MCF 10A (cell line): ENCODE measurements around the gene TEC. TPM values are rescaled to one million over a fixed set of nuclear protein-coding genes. Genes with fewer than 3 reads are reported as not detected.
"Not testable (repeated sequence)": the region's sequence is repeated elsewhere in the genome, so short reads cannot be mapped to it uniquely, and the experiment has no call there.

ENCODE experiments used
- Bru-seq: library from RNA; stranded (reverse); fragments of 400-500 nt; gene quantifications from one replicate; lab custom pipeline; 2021; lab: Mats Ljungman, UMichigan
- BruChase-seq, 2 experiments: library from RNA; stranded (reverse); fragments of 400-500 nt; gene quantifications; one replicate each; lab custom pipeline; 2021; lab: Mats Ljungman, UMichigan
- BruUV-seq: library from RNA; stranded (reverse); fragments of 400-500 nt; replicated peaks from 2 replicates; lab custom pipeline; 2021; lab: Mats Ljungman, UMichigan
- CTCF ChIA-PET: fragments of 300-600 bp; sonication (Branson Sonifier 250); formaldehyde crosslinking; extraction: SDS; loops from one replicate; lab custom pipeline; 2021; ENCODE audit warnings: antibody characterized with exemption, inconsistent platforms; lab: Yijun Ruan, JAX
- POLR2A ChIA-PET: fragments of 300-600, 350-650 bp; sonication (Branson Sonifier 250); formaldehyde crosslinking; extraction: SDS; loops from one replicate; lab custom pipeline; 2020; ENCODE audit warnings: antibody characterized with exemption, inconsistent platforms; lab: Yijun Ruan, JAX
- DNase-seq: peaks from one replicate; pipeline ENCODE4 v3.0.0-alpha.2; 2018; ENCODE audit not compliant: unreplicated experiment
- H3K27ac Mint-ChIP-seq: one replicate; pipeline ENCODE4 v1.8.0; 2022; ENCODE audit warnings: mild to moderate bottlenecking, low read depth, mixed read lengths; ENCODE audit not compliant: unreplicated experiment
- H3K27me3 Mint-ChIP-seq: one replicate; pipeline ENCODE4 v1.8.0; 2022; ENCODE audit warnings: mixed read lengths; ENCODE audit not compliant: insufficient read depth, unreplicated experiment
- H3K36me3 Mint-ChIP-seq: one replicate; pipeline ENCODE4 v1.8.0; 2022; ENCODE audit warnings: mild to moderate bottlenecking, moderate library complexity, mixed read lengths; ENCODE audit not compliant: insufficient read depth, unreplicated experiment
- H3K4me1 Mint-ChIP-seq: one replicate; pipeline ENCODE4 v1.8.0; 2022; ENCODE audit warnings: mixed read lengths; ENCODE audit not compliant: insufficient read depth, unreplicated experiment
- H3K4me3 Mint-ChIP-seq: one replicate; pipeline ENCODE4 v1.8.0; 2022; ENCODE audit warnings: mild to moderate bottlenecking, moderate library complexity, mixed read lengths; ENCODE audit not compliant: unreplicated experiment
- H3K9me3 Mint-ChIP-seq: one replicate; pipeline ENCODE4 v1.8.0; 2022; ENCODE audit warnings: mixed read lengths; ENCODE audit not compliant: unreplicated experiment
- CTCF ChIP-seq: fragments of 200-600 bp; IDR thresholded peaks from one replicate; pipeline ENCODE4 v1.8.0; 2022; ENCODE audit warnings: antibody characterized with exemption, mild to moderate bottlenecking; ENCODE audit not compliant: unreplicated experiment
- intact Hi-C: fragments of 100-400 bp; cut with micrococcal nuclease; formaldehyde crosslinking; loops from 2 replicates; pipeline ENCODE4 v1.14.1; 2022
- long read RNA-seq: library from polyadenylated mRNA; stranded (forward); transcript quantifications from one replicate; pipeline ENCODE4 v2.0.0, GENCODE V29; 2022
- total RNA-seq: library from RNA; stranded (reverse); gene quantifications from 2 replicates; pipeline ENCODE4 v1.2.3, GENCODE V29; 2022

TEC gene
- total RNA-seq = 1.1 and 1.6 TPM in 2 replicates
- percentile 46 among the genes with signal in this experiment for Bru-seq, nascent RNA
- BruChase-seq, experiment 1, labeled RNA remaining after a 6-hour chase = percentile 31 among the genes with signal in this experiment
- percentile 35 among the genes with signal in this experiment for BruChase-seq, experiment 2, labeled RNA remaining after a 2-hour chase
- long read RNA-seq, partial matches to known transcripts = 1 of 5 reads
- long read RNA-seq, other reads (novel, unspliced or antisense) = 1 of 5 reads

DNA sequence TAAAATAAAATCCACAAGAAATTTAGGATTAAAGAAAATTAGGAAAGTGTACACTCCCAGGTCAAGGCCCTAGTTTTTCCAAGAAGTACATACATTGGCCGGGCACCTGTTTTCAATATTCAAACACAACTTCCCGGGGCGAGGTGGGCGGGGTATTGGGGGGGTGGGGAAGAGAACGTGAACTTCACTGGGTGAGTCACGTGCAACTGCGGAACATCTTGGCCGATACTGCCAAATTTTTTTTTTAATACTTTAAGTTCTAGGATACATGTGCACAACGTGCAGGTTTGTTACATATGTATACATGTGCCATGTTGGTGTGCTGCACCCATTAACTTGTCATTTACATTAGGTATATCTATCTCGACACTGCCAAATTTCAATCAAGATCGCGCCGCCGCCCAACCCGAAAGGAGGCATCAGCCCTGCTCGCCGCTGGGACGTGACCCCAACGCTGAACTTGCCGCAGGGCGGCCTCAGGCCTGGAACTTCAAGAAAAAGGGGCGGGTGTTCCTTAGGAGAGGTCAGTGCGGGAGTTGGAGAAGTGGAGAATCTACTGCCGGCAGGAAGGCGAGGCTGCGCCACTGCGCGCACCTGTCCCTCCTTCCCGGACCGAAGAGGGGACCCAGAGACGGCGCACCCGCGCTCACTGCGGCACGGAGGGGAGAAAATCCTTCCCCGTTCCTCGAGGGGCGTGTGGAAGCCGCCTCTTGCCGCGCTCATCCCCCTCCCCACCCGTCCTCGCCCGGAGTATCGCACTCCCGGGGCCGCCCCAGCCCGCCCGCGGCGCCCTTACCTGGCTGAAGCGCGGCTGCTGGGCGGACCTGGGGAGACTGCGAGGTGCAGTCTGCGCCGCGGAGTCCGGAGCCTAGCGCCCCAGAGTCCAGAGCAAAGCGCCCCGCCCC, at the start of gene TEC:
Gene TEC (minus strand): TSS at position 883 of the 905 bp plus-strand sequence. CDS start 41,224 bp downstream, outside the sequence.
- Mint-ChIP-seq H3K27me3 (no peaks in the 10 kb centered on the region), H3K27ac (peak within 1 kb of the TSS; percentile 7)
- peak; percentile 68 for DNase-seq

GRCh38 chr4:48315728-48316630, 46.3 kb upstream of the TEC start:
- Mint-ChIP-seq H3K4me1 (no peaks in the 10 kb centered on the region), H3K27me3 (no peaks in the 10 kb centered on the region), H3K36me3 (no peaks in the 10 kb centered on the region), H3K9me3 (no peaks in the 10 kb centered on the region), H3K4me3 (no peak overlapping the region), H3K27ac (no peak overlapping the region)
- TF ChIP-seq CTCF = peak; percentile 73
- POLR2A ChIA-PET = no interaction called here
- peak; percentile 79 for DNase-seq
- CTCF ChIA-PET = interaction anchor here (0.7 to 1.9 kb wide), 7 partner anchors 8 to 230 kb away, joined by 3 to 9 read pairs (median 6); no protein-coding TSS in a partner anchor
- intact Hi-C loops = loop anchor here (1.0 kb wide), 2 partner anchors 25 to 230 kb away; partner anchors contain the start of gene SLAIN2
- BruUV-seq = no TSS peak

More for the DNA sequence above, at the start of gene TEC:
- ChIA-PET CTCF (no interaction called here), POLR2A (no interaction called here)
- TF ChIP-seq CTCF = no peak
- no peaks in the 10 kb centered on the region for H3K4me1 Mint-ChIP-seq
- H3K36me3 Mint-ChIP-seq = no peaks in the 10 kb centered on the region
- TSS peak; percentile 35 for BruUV-seq
- H3K9me3 Mint-ChIP-seq = no peaks in the 10 kb centered on the region
- intact Hi-C loops = no loop called here
- peak within 1 kb of the TSS; percentile 85 for H3K4me3 Mint-ChIP-seq

DNA sequence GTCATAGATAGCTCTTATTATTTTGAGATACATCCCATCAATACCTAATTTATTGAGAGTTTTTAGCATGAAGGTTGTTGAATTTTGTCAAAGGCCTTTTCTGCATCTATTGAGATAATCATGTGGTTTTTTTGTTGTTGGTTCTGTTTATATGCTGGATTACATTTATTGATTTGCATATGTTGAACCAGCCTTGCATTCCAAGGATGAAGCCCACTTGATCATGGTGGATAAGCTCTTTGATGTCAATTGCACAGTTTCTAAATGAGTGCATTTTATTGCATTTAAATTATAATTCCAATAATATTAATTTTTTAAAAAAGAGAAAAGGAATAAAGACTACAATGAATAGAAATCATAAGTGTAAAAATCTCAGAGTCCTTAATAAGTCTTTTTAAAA, 45.1 kb upstream of the TEC start:
- BruUV-seq, H3K27ac Mint-ChIP-seq, H3K9me3 Mint-ChIP-seq, H3K27me3 Mint-ChIP-seq, H3K4me3 Mint-ChIP-seq, H3K4me1 Mint-ChIP-seq, H3K36me3 Mint-ChIP-seq, intact Hi-C loops, DNase-seq, POLR2A ChIA-PET: not testable (repeated sequence)
- CTCF ChIA-PET = interaction anchor here (0.9 to 1.9 kb wide), 7 partner anchors 8 to 231 kb away, joined by 3 to 9 read pairs (median 6); no protein-coding TSS in a partner anchor

DNA sequence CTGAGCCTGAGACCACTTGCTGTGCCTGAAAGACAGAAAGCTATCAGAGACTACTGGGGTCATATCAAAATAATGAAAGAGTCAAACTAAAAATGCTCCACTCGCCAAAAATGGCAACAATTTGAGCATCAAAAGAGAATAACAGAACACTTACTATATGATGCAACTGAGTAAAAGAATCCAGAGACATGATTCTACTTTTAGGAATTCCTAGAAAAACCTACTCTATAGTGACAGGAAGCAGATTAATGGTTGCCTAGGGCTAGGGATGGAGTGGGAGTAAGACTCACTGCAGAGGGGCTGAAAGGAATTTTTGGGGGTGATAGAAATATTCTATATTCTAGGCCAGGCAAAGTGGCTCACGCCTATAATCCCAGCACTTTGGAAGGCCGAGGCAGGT, 42.3 kb upstream of the TEC start:
- TF ChIP-seq CTCF = no peak
- no peak for DNase-seq

More for the DNA sequence above, 42.3 kb upstream of the TEC start:
- Mint-ChIP-seq H3K4me1 (no peaks in the 10 kb centered on the region), H3K36me3 (no peaks in the 10 kb centered on the region), H3K4me3 (no peak overlapping the region), H3K27ac (no peak overlapping the region), H3K27me3 (no peaks in the 10 kb centered on the region), H3K9me3 (no peaks in the 10 kb centered on the region)
- ChIA-PET POLR2A (interaction anchor here (1.5 kb wide), 1 partner anchor 21 kb away, joined by 4 read pairs; no protein-coding TSS in a partner anchor), CTCF (interaction anchor here (0.6 to 1.1 kb wide), 3 partner anchors 13 to 202 kb away, joined by 3 to 6 read pairs (median 3); no protein-coding TSS in a partner anchor)
- intact Hi-C loops = no loop called here
- BruUV-seq = no TSS peak
